Liver (tissue), 3 donors: ENCODE data around the gene BIRC7.

Experiments used
- EGR1 ChIP-seq, 2 donors: IDR thresholded peaks; 2 replicates each; pipeline ENCODE4 v1.6.1; 2016 to 2018; ENCODE audit warnings: antibody characterized with exemption in 2 of 2, low read depth in 2 of 2
- GABPA ChIP-seq, 2 donors: IDR thresholded peaks in 1 of 2; conservative IDR thresholded peaks in 1 of 2; 2 replicates each; pipeline ENCODE4 v1.6.1; 2016; ENCODE audit warnings: antibody characterized with exemption in 2 of 2, mild to moderate bottlenecking in 1 of 2, moderate library complexity in 1 of 2
- RAD21 ChIP-seq, 2 donors: IDR thresholded peaks; 2 replicates each; pipeline ENCODE4 v1.6.1; 2016; ENCODE audit warnings: antibody characterized with exemption in 2 of 2, mild to moderate bottlenecking in 2 of 2
- SP1 ChIP-seq: IDR thresholded peaks from 2 replicates; pipeline ENCODE4 v1.6.1; 2018; ENCODE audit warnings: antibody characterized with exemption, mild to moderate bottlenecking
- TAF1 ChIP-seq: conservative IDR thresholded peaks from 2 replicates; pipeline ENCODE4 v1.6.1; 2016; ENCODE audit warnings: antibody characterized with exemption, mild to moderate bottlenecking
- YY1 ChIP-seq: IDR thresholded peaks from 2 replicates; pipeline ENCODE4 v1.6.1; 2016; ENCODE audit warnings: antibody characterized with exemption, mild to moderate bottlenecking
- TF ChIP-seq, protein P1 (sequence below): fragments of 150-350 bp; IDR thresholded peaks from 2 replicates; pipeline ENCODE4 v1.5.1; 2017; ENCODE audit warnings: improper control_type of control experiment, low read depth, low read length; ENCODE audit not compliant: missing input control
- TF ChIP-seq, protein P2 (sequence below): IDR thresholded peaks from 2 replicates; pipeline ENCODE4 v1.6.1; 2016; ENCODE audit warnings: antibody characterized with exemption, mild to moderate bottlenecking
- TF ChIP-seq, protein P3 (sequence below): IDR thresholded peaks from 2 replicates; pipeline ENCODE4 v1.6.1; 2016; ENCODE audit warnings: antibody characterized with exemption
- TF ChIP-seq, protein P4 (sequence below): IDR thresholded peaks from 2 replicates; pipeline ENCODE4 v1.6.1; 2016; ENCODE audit warnings: antibody characterized with exemption
- donor health status: healthy.
- donor health status: healthy.

DNA sequence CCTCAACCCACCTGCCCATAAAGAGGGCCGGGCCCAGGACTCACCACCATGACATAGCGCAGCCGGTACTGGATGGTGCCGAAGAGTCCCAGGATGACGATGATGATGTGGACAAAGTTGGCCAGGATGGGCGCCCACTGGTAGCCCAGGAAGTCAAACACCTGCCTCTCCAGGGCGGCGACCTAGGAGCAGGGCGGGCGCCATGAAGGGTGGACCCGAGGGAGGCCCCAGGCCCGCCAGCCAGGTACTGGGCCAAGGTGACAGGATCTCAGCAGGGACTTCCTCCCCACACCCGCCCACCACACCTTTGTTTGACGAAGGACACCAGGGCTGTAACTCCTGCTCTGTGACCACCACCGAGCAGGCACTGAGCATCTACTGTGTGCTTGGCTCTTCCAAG is 14.2 kb downstream of the BIRC7 start:
- TF ChIP-seq, protein P1, sequence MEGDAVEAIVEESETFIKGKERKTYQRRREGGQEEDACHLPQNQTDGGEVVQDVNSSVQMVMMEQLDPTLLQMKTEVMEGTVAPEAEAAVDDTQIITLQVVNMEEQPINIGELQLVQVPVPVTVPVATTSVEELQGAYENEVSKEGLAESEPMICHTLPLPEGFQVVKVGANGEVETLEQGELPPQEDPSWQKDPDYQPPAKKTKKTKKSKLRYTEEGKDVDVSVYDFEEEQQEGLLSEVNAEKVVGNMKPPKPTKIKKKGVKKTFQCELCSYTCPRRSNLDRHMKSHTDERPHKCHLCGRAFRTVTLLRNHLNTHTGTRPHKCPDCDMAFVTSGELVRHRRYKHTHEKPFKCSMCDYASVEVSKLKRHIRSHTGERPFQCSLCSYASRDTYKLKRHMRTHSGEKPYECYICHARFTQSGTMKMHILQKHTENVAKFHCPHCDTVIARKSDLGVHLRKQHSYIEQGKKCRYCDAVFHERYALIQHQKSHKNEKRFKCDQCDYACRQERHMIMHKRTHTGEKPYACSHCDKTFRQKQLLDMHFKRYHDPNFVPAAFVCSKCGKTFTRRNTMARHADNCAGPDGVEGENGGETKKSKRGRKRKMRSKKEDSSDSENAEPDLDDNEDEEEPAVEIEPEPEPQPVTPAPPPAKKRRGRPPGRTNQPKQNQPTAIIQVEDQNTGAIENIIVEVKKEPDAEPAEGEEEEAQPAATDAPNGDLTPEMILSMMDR = no peak
- TF ChIP-seq GABPA (IDR thresholded peaks at IDR 0.05 in 1 of 2, conservative IDR thresholded peaks at IDR 0.05 in 1 of 2) (no peak), EGR1 (IDR thresholded peaks at IDR 0.05; ENCODE audit: low read depth in 2 of 2) (no peak), YY1 (no peak), RAD21 (IDR thresholded peaks at IDR 0.05) (no peak), TAF1 (no peak), SP1 (no peak)
- TF ChIP-seq, protein P2, sequence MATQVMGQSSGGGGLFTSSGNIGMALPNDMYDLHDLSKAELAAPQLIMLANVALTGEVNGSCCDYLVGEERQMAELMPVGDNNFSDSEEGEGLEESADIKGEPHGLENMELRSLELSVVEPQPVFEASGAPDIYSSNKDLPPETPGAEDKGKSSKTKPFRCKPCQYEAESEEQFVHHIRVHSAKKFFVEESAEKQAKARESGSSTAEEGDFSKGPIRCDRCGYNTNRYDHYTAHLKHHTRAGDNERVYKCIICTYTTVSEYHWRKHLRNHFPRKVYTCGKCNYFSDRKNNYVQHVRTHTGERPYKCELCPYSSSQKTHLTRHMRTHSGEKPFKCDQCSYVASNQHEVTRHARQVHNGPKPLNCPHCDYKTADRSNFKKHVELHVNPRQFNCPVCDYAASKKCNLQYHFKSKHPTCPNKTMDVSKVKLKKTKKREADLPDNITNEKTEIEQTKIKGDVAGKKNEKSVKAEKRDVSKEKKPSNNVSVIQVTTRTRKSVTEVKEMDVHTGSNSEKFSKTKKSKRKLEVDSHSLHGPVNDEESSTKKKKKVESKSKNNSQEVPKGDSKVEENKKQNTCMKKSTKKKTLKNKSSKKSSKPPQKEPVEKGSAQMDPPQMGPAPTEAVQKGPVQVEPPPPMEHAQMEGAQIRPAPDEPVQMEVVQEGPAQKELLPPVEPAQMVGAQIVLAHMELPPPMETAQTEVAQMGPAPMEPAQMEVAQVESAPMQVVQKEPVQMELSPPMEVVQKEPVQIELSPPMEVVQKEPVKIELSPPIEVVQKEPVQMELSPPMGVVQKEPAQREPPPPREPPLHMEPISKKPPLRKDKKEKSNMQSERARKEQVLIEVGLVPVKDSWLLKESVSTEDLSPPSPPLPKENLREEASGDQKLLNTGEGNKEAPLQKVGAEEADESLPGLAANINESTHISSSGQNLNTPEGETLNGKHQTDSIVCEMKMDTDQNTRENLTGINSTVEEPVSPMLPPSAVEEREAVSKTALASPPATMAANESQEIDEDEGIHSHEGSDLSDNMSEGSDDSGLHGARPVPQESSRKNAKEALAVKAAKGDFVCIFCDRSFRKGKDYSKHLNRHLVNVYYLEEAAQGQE = no peak
- TF ChIP-seq, protein P3, sequence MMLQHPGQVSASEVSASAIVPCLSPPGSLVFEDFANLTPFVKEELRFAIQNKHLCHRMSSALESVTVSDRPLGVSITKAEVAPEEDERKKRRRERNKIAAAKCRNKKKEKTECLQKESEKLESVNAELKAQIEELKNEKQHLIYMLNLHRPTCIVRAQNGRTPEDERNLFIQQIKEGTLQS = no peak
- TF ChIP-seq, protein P4, sequence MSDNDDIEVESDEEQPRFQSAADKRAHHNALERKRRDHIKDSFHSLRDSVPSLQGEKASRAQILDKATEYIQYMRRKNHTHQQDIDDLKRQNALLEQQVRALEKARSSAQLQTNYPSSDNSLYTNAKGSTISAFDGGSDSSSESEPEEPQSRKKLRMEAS = no peak
